GM12878 (cell line): ENCODE measurements around the gene AFAP1.

ENCODE experiments used
- JUNB ChIP-seq: IDR thresholded peaks from 2 replicates; pipeline ENCODE4 v1.6.1; 2016; ENCODE audit warnings: antibody characterized with exemption, mild to moderate bottlenecking
- SP1 ChIP-seq: IDR thresholded peaks from one replicate; pipeline ENCODE4 v1.6.1; 2011; ENCODE audit warnings: low read depth, low read length
- ZNF24 ChIP-seq: fragments of 450-650 bp; IDR thresholded peaks from 2 replicates; pipeline ENCODE4 v1.6.1; 2017; ENCODE audit warnings: antibody characterized with exemption, mild to moderate bottlenecking

- TF ChIP-seq ZNF24 (no peak), JUNB (no peak), SP1 (no peak)
Measured at GRCh38 chr4:7806338-7807090, 133.1 kb downstream of the AFAP1 start.
